ENCODE data around the gene EFHC1. TPM values are rescaled to one million over a fixed set of nuclear protein-coding genes. Genes with fewer than 3 reads are reported as not detected.

The EFHC1 gene
- total RNA-seq, 2 experiments from 2014 or later = 4.2 to 5.1 TPM

- Mint-ChIP-seq H3K4me3 (no peak overlapping the region), H3K4me1 (no peaks in the 10 kb centered on the region), H3K9me3 (no peaks in the 10 kb centered on the region), H3K27me3 (no peaks in the 10 kb centered on the region), H3K27ac (no peak overlapping the region), H3K36me3 (peaks cover 2% of the 10 kb centered on the region)
- no peak for ATAC-seq (ENCODE audit: low read depth)
- no peak for DNase-seq
- POLR2A ChIA-PET = no interaction called here
Observed at GRCh38 chr6:52550014-52550575, 130.0 kb downstream of the EFHC1 start.

GRCh38 chr6:52550870-52551269 lies 130.7 kb downstream of the EFHC1 start:
- Mint-ChIP-seq H3K9me3 (no peaks in the 10 kb centered on the region), H3K27me3 (no peaks in the 10 kb centered on the region), H3K36me3 (peaks cover 2% of the 10 kb centered on the region), H3K4me1 (no peaks in the 10 kb centered on the region), H3K4me3 (no peak overlapping the region), H3K27ac (no peak overlapping the region)
- ATAC-seq (ENCODE audit: low read depth) (no peak), DNase-seq (no peak)
- POLR2A ChIA-PET = no interaction called here

- Mint-ChIP-seq H3K4me3 (no peak overlapping the region), H3K27me3 (no peaks in the 10 kb centered on the region), H3K27ac (no peak overlapping the region), H3K4me1 (no peaks in the 10 kb centered on the region), H3K36me3 (peaks cover 2% of the 10 kb centered on the region), H3K9me3 (no peaks in the 10 kb centered on the region)
- DNase-seq (no peak), ATAC-seq (ENCODE audit: low read depth) (no peak)
- POLR2A ChIA-PET = no interaction called here
Observed at GRCh38 chr6:52551483-52552277, 131.5 kb downstream of the EFHC1 start.

GRCh38 chr6:52552278-52552643 lies 132.1 kb downstream of the EFHC1 start:
- ATAC-seq (ENCODE audit: low read depth) (no peak), DNase-seq (no peak)
- Mint-ChIP-seq H3K4me1 (no peaks in the 10 kb centered on the region), H3K27me3 (no peaks in the 10 kb centered on the region), H3K4me3 (no peak overlapping the region), H3K36me3 (peaks cover 2% of the 10 kb centered on the region), H3K9me3 (no peaks in the 10 kb centered on the region), H3K27ac (no peak overlapping the region)
- POLR2A ChIA-PET = no interaction called here

- ATAC-seq (ENCODE audit: low read depth) (no peak), DNase-seq (no peak)
- Mint-ChIP-seq H3K9me3 (no peaks in the 10 kb centered on the region), H3K27me3 (no peaks in the 10 kb centered on the region), H3K4me1 (no peaks in the 10 kb centered on the region), H3K27ac (no peak overlapping the region), H3K4me3 (no peak overlapping the region), H3K36me3 (peaks cover 2% of the 10 kb centered on the region)
- POLR2A ChIA-PET = no interaction called here
Observed at GRCh38 chr6:52553158-52553557, 133.0 kb downstream of the EFHC1 start.

- no peaks in the 10 kb centered on the region for H3K27me3 Mint-ChIP-seq
- peaks cover 2% of the 10 kb centered on the region for H3K36me3 Mint-ChIP-seq
- DNase-seq = no peak
- H3K4me1 Mint-ChIP-seq = no peaks in the 10 kb centered on the region
- H3K27ac Mint-ChIP-seq = no peak overlapping the region
- no peaks in the 10 kb centered on the region for H3K9me3 Mint-ChIP-seq
- POLR2A ChIA-PET = no interaction called here
- no peak overlapping the region for H3K4me3 Mint-ChIP-seq
- no peak for ATAC-seq (ENCODE audit: low read depth)
Observed at GRCh38 chr6:52553719-52554118, 133.6 kb downstream of the EFHC1 start.

GRCh38 chr6:52554684-52555280 lies 134.6 kb downstream of the EFHC1 start:
- H3K9me3 Mint-ChIP-seq = no peaks in the 10 kb centered on the region
- H3K4me3 Mint-ChIP-seq = no peak overlapping the region
- ATAC-seq (ENCODE audit: low read depth) (no peak), DNase-seq (no peak)
- POLR2A ChIA-PET = no interaction called here
- peaks cover 2% of the 10 kb centered on the region for H3K36me3 Mint-ChIP-seq
- H3K27ac Mint-ChIP-seq = no peak overlapping the region
- no peaks in the 10 kb centered on the region for H3K4me1 Mint-ChIP-seq
- H3K27me3 Mint-ChIP-seq = no peaks in the 10 kb centered on the region

GRCh38 chr6:52555518-52556233 lies 135.5 kb downstream of the EFHC1 start:
- Mint-ChIP-seq H3K36me3 (peaks cover 2% of the 10 kb centered on the region), H3K4me1 (no peaks in the 10 kb centered on the region), H3K27me3 (no peaks in the 10 kb centered on the region), H3K4me3 (no peak overlapping the region), H3K27ac (no peak overlapping the region), H3K9me3 (no peaks in the 10 kb centered on the region)
- DNase-seq (no peak), ATAC-seq (ENCODE audit: low read depth) (no peak)
- POLR2A ChIA-PET = no interaction called here

GRCh38 chr6:52557389-52558265 lies 137.5 kb downstream of the EFHC1 start:
- Mint-ChIP-seq H3K27ac (no peak overlapping the region), H3K9me3 (no peaks in the 10 kb centered on the region), H3K4me3 (no peak overlapping the region), H3K4me1 (no peaks in the 10 kb centered on the region), H3K36me3 (peaks cover 2% of the 10 kb centered on the region), H3K27me3 (peaks cover 3% of the 10 kb centered on the region)
- ATAC-seq (ENCODE audit: low read depth) (no peak), DNase-seq (no peak)
- POLR2A ChIA-PET = no interaction called here

GRCh38 chr6:52558266-52559000 lies 138.3 kb downstream of the EFHC1 start:
- DNase-seq (no peak), ATAC-seq (ENCODE audit: low read depth) (no peak)
- Mint-ChIP-seq H3K4me3 (no peak overlapping the region), H3K27ac (no peak overlapping the region), H3K4me1 (no peaks in the 10 kb centered on the region), H3K36me3 (peaks cover 2% of the 10 kb centered on the region), H3K9me3 (no peaks in the 10 kb centered on the region), H3K27me3 (peaks cover 3% of the 10 kb centered on the region)
- POLR2A ChIA-PET = no interaction called here

- Mint-ChIP-seq H3K4me1 (no peaks in the 10 kb centered on the region), H3K4me3 (no peak overlapping the region), H3K9me3 (no peaks in the 10 kb centered on the region), H3K27me3 (peaks cover 14% of the 10 kb centered on the region), H3K27ac (no peak overlapping the region), H3K36me3 (no peaks in the 10 kb centered on the region)
- DNase-seq (no peak), ATAC-seq (ENCODE audit: low read depth) (no peak)
- POLR2A ChIA-PET = no interaction called here
Observed at GRCh38 chr6:52560462-52560861, 140.3 kb downstream of the EFHC1 start.

GRCh38 chr6:52562911-52563310 lies 142.8 kb downstream of the EFHC1 start:
- Mint-ChIP-seq H3K4me1 (peaks cover 7% of the 10 kb centered on the region), H3K27me3 (peaks cover 14% of the 10 kb centered on the region), H3K36me3 (no peaks in the 10 kb centered on the region), H3K27ac (no peak overlapping the region), H3K4me3 (no peak overlapping the region), H3K9me3 (no peaks in the 10 kb centered on the region)
- POLR2A ChIA-PET = interaction anchor here (0.7 kb wide), 1 partner anchor 1257 kb away, joined by 9 read pairs; no protein-coding TSS in a partner anchor
- DNase-seq (no peak), ATAC-seq (ENCODE audit: low read depth) (no peak)
